Epithelial cell of prostate (primary cell): ENCODE data around the gene ELMO2.

ENCODE experiments used
- DNase-seq: peaks from one replicate; pipeline ENCODE4 v3.0.0-alpha.2; 2011; ENCODE audit warnings: low read depth, low spot score
- H3K27ac ChIP-seq: fragments of 450-650 bp; 2 replicates; pipeline ENCODE4 v1.5.1; 2017; ENCODE audit warnings: mild to moderate bottlenecking

ELMO2 gene, protein sequence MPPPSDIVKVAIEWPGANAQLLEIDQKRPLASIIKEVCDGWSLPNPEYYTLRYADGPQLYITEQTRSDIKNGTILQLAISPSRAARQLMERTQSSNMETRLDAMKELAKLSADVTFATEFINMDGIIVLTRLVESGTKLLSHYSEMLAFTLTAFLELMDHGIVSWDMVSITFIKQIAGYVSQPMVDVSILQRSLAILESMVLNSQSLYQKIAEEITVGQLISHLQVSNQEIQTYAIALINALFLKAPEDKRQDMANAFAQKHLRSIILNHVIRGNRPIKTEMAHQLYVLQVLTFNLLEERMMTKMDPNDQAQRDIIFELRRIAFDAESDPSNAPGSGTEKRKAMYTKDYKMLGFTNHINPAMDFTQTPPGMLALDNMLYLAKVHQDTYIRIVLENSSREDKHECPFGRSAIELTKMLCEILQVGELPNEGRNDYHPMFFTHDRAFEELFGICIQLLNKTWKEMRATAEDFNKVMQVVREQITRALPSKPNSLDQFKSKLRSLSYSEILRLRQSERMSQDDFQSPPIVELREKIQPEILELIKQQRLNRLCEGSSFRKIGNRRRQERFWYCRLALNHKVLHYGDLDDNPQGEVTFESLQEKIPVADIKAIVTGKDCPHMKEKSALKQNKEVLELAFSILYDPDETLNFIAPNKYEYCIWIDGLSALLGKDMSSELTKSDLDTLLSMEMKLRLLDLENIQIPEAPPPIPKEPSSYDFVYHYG

DNA sequence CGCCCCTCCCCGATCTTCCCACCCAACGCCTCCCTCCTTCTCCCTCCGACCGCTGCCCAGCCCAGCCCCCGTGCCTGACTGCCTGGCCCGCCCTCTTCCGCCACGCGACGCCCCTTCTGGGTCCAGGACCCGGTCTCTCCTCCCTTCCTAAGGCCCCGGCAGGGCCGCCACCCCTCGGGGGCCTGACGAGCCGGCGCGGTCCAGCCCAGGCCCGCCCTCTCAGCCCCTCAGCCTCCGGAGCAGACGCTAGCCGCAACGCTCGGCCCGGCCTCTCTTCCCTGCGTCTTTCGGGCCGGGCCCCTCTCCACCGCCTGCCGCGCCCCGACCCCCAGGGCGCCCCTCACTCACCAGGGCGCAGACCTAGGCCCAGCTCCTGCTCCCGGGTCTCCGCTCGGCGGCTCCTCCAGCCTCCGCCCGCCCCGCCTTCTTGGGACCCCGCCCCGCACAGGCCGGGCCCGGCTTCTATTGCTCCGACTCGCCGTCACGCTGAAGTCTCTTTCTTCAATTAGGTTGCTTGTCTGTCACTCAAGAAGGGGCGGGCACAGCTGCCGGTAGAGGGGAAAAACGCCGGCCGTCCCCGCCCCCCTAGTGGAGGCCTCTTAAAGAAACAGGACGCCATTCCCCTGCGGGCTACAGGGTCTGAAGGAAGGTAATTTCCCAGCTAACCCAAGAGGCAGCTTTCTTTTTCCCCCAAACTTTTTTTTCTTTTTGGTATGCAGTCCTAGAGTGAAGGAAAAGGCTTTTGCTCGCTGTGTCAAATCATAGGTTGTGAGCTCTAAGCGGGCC is at the start of gene ELMO2:
Gene ELMO2 (minus strand): TSS at position 416 of the 786 bp plus-strand sequence. CDS start 12,133 bp downstream, outside the sequence.
- H3K27ac ChIP-seq: peak within 1 kb of the TSS; percentile 42
- peak; percentile 83 for DNase-seq

DNA sequence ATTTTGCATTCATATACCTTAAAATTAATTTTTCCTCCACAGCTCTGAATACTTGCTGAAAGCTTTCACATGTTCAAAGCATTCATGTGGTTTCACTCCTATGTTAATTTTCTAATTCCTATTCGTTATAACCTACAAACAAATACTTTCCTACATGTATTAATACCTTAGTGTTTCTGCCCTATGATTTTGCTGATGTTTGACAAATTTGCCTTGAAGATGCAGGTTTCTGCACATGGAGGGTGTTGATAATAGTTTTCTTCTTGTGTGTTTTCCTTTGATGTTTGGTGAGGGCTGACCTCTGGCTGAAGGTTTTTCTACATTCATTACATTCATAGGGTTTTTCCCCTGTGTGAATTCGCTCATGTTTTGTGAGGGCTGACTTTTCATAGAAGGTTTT is 49.3 kb upstream of the ELMO2 start:
- no peak for DNase-seq
- no peak overlapping the region for H3K27ac ChIP-seq

GRCh38 chr20:46446851-46447250 is 40.4 kb upstream of the ELMO2 start:
- no peak overlapping the region for H3K27ac ChIP-seq
- no peak for DNase-seq

- no peak overlapping the region for H3K27ac ChIP-seq
- no peak for DNase-seq
These were observed 33.4 kb upstream of the ELMO2 start for GRCh38 chr20:46439837-46440236.

DNA sequence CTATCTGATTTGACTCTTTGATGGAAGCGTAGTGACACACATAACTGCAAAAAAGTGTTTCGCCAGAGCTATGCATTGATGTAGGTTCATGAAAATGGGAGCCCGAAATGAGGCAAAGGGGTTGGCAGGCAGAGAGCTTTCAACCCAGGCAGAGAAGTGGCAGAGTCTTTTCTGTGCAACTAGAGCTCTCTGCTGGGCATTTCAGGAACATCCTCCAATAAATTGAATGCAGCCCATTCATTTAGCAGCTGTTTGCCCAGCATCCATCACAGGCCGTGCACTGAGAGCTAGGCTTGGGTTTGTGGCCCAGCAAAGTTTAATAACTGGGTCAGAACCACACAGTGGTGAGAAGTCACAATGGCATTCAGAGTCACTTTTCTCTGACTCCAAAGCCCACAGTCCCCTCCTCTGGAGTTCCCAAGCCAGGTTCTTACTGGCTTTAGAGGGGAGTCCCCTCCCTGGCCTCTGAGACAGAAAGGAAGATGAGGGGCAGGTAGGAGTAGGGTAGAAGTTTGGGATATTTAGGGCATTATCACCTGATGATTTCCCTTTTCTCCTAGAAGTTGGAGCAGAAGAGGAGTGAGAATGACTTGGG is 31.8 kb upstream of the ELMO2 start:
- DNase-seq: no peak
- no peak overlapping the region for H3K27ac ChIP-seq

DNA sequence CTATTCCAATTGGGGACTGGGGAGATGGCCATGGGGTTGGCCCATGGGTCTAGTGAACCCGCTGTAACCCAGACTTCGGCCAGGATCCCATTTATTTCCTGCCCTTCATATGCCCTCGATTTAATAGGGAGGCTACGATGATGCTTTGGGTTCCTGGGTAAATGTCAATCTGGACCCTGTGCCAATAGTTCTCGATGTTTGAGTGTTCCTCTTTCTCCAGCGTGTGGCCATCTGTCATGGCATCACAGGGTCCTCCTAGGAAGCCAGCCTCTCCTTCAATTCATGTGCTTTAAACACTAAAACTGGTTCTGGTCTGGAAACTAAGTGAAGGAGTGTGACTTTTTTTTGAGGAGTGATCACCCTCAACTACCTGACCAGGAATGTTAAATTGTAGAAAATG is 28.7 kb upstream of the ELMO2 start:
- DNase-seq: no peak
- no peak overlapping the region for H3K27ac ChIP-seq

- no peak overlapping the region for H3K27ac ChIP-seq
- DNase-seq: no peak
These were observed 28.2 kb upstream of the ELMO2 start for GRCh38 chr20:46434597-46434996.

DNA sequence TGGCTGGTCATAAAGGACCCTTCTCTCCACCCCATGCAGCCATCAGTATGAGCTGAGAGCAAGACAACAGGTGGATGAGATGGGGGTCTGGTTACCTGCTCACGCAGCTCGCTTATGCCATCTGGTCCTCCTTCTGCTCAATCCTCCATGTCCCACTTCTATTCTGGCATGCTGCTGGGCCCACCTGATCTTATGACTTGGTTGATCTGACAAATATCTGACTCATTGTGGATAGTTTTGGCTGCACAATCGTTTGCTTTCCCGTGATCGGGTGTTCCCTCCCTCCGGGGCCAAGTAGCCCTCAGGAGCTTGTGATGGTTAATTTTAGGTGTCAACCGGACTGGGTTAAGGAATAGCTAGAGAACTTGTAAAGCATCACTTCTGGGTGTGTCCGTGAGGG is 26.6 kb upstream of the ELMO2 start:
- DNase-seq: no peak
- no peak overlapping the region for H3K27ac ChIP-seq

DNA sequence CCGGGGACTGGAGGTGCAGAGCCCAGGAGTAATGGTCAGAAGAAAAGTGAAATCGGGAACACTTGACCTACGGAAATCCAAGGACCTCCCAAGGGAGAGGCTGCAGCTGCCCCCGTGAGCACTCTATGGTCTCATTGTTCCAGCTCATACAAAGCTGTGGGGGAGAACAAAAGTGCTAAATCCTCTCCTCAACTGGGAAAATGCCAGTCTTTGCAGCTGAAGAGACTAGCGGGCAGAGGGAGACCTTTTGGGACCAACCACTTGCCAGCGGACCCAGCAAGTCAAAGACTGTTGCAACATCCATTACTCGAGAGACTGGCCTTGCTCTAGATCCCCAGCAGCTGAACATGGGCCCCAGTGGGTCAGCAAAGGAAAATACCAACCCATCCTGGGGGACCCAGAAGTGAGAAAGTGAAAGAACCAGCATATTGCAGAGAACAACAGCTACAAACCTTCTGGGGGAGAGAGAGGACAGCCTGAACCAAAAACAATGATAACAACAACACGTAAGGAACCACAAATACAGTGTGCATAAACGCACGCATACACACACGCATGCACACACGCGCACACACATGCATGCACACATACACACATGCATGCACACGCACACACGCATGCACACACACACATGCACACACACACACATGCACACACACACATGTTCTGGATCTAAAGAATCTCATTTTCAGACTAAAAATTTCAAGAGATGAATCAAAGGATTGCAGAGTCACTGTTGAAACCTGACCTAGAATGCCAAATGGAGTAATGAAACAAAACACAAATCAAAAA is 24.7 kb upstream of the ELMO2 start:
- H3K27ac ChIP-seq: no peak overlapping the region
- no peak for DNase-seq

- DNase-seq: no peak
- no peak overlapping the region for H3K27ac ChIP-seq
These were observed 21.0 kb upstream of the ELMO2 start for GRCh38 chr20:46427384-46427783.

DNA sequence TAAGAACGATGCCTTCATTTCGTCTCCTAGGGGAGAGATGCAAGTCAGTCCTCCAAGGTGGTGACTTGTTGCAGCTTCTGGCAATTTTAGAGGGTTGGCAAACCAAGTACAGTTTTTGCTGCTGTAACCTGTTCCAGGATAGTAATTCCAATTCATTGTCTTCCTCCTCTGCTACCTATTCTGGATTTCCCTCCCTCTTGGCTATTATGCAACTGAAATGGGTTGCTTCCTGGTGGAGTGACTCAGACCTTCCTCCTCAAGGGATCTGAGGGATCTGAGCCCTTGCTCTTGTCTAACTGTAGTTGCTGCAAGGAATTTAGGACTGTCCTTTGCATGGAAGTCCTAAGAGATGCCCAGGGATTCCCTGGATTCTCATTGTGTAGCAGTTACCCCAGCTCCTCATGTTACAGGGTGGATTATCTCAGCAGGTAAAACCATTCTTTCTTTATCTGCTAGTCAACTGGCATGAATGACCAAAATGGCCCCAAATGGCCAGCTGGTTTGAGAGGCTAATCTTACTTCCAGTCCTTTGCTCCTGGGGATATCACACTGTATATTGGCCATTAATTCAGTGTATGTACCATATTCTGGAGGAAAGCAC is 17.6 kb upstream of the ELMO2 start:
- no peak overlapping the region for H3K27ac ChIP-seq
- DNase-seq: no peak

- DNase-seq: no peak
- H3K27ac ChIP-seq: no peak overlapping the region
These were observed 16.9 kb upstream of the ELMO2 start for GRCh38 chr20:46423342-46423741.

DNA sequence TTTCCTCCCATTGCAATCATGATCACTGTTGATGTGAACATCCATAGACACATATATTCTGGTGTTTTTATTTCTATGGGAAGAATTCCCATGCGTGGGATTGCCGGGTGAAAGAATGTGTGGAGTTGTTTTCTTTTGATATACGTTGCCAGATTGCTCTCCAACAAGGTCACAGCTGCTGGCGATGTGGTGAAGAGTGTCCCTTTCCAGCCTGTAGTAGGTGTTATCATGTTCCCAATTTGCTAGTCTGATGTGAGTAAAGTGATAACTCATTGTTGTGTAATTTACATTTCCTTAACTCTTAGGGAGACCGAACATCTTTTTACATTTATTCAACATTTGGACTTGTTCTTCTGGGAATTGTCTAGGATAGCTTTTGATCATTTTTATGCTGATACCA is 14.5 kb upstream of the ELMO2 start:
- no peak overlapping the region for H3K27ac ChIP-seq
- DNase-seq: no peak

DNA sequence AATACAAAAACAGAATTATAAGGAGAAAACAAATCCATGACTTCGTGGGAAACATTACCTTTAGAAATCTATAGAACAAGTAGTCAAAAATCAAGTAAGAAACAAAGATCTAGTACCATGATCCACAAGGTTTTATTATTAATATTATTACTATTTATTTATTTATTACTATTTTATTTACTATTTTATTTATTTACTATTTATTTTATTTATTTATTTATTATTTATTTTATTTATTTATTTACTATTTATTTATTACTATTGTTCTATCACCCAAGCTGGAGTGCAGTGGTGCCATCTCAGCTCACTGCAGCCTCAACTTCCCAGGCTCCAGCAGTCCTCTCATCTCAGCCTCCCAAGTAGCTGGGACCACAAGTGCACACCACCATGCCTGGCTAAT is 13.5 kb upstream of the ELMO2 start:
- no peak for DNase-seq
- H3K27ac ChIP-seq: no peak overlapping the region

- no peak overlapping the region for H3K27ac ChIP-seq
- DNase-seq: no peak
These were observed 10.4 kb upstream of the ELMO2 start for GRCh38 chr20:46416839-46417238.

DNA sequence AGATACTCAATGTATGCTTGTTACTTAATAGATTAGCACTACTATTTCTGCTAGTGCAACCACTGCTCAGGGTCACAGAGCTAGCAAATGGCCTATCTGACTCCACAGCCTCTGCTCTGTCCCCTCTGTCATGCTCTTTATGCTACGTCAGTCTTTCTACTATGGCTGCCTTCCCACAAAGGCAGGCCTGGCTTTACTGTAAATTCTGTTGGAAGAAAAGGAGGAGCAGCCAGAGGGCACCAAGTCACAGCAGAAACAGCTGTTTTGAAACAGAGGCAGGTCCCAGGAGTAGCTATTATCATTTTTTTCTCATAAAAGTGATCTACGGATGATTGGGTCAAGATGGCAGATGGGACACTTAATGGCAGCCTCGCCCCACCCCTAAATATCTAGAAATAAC is 10.0 kb upstream of the ELMO2 start:
- H3K27ac ChIP-seq: no peak overlapping the region
- no peak for DNase-seq

DNA sequence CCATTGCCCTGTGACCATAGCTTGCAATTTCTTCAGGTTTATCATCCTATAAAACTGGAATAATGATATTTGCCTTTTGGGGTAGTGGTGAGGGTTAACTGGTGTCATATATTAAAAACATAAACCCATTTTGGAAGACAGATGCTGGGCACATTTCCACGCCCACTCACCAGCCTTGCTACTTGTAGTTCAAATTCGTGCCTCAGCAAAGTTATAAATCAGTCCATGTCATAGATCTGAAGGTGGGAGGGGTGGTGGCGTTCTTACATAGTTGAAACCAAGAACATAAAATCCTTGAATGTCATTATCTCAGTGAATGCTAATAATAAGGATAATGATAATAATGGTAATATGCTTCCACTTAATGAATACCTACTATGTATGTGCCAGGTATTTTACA is 9.4 kb upstream of the ELMO2 start:
- no peak overlapping the region for H3K27ac ChIP-seq
- no peak for DNase-seq

- H3K27ac ChIP-seq: no peak overlapping the region
- no peak for DNase-seq
These were observed 8.2 kb upstream of the ELMO2 start for GRCh38 chr20:46414608-46415007.

GRCh38 chr20:46411637-46412036 is 5.2 kb upstream of the ELMO2 start:
- H3K27ac ChIP-seq: no peak overlapping the region
- no peak for DNase-seq
